Stomach (tissue), 4 donors: ENCODE measurements around the gene MEF2A.

Source experiments
- CTCF ChIP-seq, 7 experiments: fragments of 450-650 bp in 4 of 7; fragments of 200-600 bp in 3 of 7; sonication (generic) in 3 of 7; IDR thresholded peaks; one replicate each; pipeline ENCODE4 v1.5.1; 2016 to 2019; ENCODE audit warnings: antibody characterized with exemption in 7 of 7, control low read depth in 2 of 7, mild to moderate bottlenecking in 1 of 7
- EP300 ChIP-seq: sonication (generic); formaldehyde crosslinking; IDR thresholded peaks from one replicate; pipeline ENCODE4 v1.6.1; 2017; ENCODE audit warnings: antibody characterized with exemption
- POLR2A ChIP-seq, 4 donors: fragments of 450-650 bp; IDR thresholded peaks; one replicate each; pipeline ENCODE4 v1.6.1; 2016; ENCODE audit warnings: antibody characterized with exemption in 4 of 4, control low read depth in 2 of 4, mild to moderate bottlenecking in 1 of 4, moderate library complexity in 1 of 4

- TF ChIP-seq CTCF (IDR thresholded peaks at IDR 0.05) (no peak), POLR2A (IDR thresholded peaks at IDR 0.05) (no peak), EP300 (no peak)
These were observed 48.3 kb downstream of the MEF2A start for GRCh38 chr15:99613887-99614647.
